Cerebellar nuclear complex (tissue), 1 donor: ENCODE measurements around the gene PDE6B.
"Not testable (repeated sequence)": the region's sequence is repeated elsewhere in the genome, so short reads cannot be mapped to it uniquely, and the experiment has no call there.

Source experiments
- DNase-seq, 2 experiments: peaks; one replicate each; lab custom pipeline; 2025; lab: John Stamatoyannopoulos, UW

PDE6B gene

GRCh38 chr4:624705-625590 lies at the start of gene PDE6B:
Gene PDE6B (plus strand): TSS chr4:625573. CDS start chr4:625627, 54 bp downstream.
- no peak for DNase-seq

DNA sequence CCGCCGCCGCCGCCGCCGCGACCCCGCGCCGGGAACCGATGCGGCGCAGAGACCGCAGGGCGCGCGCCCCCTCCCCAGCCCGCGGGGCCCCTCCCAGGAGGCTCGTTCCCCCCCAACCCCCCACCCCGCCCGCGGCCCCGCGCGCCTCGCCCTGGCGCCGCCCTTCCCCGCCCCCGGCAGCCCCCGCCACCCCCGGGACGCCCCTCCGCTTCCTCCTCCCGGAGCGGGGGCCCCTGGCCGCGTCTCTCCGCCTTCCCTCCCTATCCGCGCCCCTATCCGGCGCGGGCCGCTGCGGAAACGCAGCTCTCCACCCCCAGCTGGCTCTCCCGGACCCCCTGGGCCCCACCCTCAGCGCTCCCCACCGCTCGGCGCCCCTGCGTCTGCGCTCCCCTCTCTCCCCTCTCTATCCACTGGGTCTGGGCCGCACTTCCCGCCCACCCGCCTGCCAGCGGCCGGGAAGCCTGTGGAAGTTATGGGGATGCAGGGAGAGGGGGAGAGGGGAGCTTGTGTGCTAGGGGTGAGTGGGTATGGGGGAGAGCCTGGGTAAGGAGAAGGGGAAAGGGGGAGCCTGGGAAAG lies 49.0 kb upstream of the PDE6B start, which contains the start of gene TMEM271:
TSS of gene TMEM271 (minus strand) at position 51 of the 577 bp plus-strand sequence. CDS start 233 bp downstream, outside the sequence.
- no peak for DNase-seq

DNA sequence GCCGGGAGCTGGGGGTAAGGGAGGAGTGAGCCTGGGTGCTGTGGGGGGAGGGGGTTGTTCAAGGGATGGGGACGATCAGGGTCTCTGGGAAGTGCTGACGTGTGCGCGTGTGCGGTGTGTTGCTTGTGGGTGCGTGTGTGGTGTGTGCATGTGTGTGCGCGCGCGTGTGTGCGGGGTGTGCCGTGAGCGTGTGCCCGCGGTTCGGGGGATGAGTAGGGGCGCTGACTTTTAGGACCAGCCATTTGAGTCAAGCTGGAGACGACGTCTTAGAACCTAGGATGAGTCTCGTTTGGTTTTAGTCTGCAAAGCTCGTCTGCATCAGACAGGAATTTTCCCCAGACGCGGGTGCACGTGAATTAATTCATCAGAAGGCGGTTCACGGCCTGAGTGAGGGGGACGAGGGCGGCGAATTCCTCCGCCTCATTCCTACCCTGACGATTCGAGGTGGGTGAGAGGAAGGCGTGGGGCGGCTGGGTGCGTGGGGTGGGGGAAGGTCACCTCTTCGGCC lies 48.3 kb upstream of the PDE6B start:
- DNase-seq = no peak

DNA sequence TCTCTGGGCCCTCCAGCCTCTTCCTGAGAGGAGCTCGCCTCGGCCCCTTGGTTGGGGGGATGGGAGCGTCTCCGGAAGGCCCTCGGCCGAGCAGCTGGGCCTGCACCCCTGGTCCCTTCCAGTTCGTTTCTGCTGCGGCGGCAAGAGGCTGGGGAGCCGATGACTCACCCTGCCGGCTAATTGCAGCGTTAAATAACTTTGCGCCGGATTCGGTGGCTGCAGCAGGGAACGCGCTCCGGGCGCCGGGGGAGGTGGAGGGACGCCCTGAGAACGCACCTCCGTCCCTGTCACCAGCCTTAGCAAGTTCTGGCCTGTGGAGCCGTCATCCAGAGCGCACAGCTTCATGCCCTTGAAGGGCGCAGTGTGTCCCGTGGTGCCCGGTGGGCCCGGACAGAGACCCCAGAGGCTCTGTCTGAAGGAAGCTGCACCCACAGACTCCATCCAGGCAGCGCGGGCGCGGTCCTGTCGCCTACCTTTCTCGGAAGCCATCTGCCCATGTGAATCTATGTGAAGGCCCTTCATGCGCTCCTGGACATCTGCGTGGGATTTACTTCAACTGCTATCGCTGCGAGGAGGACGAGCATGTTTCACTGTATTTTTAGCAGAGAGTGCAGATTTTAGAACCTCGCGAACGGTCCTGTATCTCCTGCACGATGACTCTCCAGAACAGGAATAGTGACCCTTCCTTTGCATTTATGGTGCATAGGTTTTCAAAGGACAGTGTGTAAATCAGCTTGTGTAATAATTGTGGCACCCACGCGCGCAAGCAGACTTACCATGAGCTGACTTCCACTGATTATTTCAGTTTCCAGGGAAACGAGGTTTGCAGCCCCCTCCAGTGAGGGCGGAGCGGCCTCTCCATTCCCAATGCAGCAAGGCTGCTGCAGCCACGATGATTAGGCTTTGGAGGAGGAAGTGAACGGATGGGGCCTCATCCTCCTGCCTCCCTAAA lies 47.6 kb upstream of the PDE6B start:
- DNase-seq = no peak

DNA sequence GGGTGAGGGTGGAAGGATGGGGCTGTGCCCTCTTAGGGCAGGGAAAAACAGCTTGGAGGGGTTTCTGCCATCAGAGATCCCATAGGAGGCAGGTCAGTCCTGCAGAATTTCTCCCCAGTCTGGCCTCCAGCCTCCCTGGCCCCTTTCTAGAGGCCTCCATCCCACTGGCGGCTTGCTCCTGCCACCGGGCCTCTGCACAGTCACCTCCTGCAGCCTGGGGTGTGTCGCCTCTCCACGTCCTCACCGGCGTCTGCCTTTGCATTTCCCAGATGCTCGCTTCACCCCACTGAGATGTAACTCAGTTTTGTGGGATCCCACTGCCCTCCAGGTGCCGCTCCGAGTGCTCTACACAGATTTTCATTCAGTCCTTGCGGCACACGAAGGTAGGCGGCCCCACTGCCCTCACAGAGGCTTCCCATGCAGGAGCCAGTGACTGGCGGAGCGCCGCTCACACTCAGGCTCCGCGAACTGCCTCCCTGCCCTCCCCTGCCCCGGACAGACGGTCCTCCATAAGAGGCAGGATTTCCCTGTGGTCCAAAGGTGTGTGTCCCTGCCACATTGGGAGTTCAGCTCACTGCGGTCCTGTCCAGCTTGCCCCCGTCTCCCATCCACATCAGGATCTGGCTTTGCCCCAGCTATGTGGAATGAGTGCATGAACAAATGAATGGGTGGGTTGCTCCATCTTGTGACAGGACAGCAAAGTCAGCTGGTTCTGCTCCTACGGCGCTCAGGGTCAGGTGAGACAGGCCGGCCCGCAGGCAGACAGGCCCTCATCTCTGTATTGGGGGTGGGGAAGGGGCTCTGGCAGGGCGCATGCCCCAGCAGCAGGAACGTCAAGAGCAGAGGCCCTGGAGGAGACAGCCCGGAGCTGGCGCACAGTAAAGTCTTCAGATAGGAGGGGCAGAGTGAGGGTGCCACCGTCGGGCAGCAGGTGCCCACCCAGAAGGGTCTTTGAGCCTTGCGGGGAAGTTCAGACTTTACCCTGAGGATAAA lies 46.6 kb upstream of the PDE6B start:
- no peak for DNase-seq

DNA sequence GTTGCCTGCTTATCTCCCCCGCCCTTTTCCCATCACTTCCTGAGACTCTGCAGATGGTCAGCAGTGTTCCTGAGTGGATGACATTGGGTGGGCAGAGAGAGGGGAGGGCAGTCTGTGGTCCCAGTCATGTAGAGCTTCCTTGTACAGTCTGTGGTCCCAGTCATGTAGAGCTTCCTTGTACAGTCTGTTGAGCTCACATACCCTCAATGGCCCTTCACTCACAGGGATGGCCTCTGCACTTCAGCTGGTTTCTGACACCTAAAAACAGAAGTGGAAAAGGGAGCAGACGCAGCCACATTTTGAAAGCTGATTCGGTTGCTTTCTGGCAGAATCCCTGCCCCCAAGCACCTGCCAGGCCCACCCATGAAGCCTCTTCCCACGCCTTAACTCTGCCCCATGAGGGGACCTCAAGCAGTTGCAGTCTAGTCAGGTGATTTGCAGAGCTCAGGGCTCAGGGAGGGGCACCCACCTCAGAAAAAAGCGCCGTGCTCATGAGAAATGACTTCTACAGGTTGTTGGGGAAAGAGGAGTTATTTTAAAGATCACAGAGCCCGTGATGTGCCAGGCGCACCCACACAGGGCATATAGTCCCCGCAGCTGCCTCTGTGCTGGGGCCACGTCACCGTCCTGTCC lies 45.7 kb upstream of the PDE6B start:
- no peak for DNase-seq

- no peak for DNase-seq
Observed at GRCh38 chr4:581181-581580, 44.2 kb upstream of the PDE6B start.

- DNase-seq = no peak
Observed at GRCh38 chr4:581753-582361, 43.5 kb upstream of the PDE6B start.

- no peak for DNase-seq
Observed at GRCh38 chr4:583820-584219, 41.6 kb upstream of the PDE6B start.

- no peak for DNase-seq
Observed at GRCh38 chr4:587671-588350, 37.6 kb upstream of the PDE6B start.

DNA sequence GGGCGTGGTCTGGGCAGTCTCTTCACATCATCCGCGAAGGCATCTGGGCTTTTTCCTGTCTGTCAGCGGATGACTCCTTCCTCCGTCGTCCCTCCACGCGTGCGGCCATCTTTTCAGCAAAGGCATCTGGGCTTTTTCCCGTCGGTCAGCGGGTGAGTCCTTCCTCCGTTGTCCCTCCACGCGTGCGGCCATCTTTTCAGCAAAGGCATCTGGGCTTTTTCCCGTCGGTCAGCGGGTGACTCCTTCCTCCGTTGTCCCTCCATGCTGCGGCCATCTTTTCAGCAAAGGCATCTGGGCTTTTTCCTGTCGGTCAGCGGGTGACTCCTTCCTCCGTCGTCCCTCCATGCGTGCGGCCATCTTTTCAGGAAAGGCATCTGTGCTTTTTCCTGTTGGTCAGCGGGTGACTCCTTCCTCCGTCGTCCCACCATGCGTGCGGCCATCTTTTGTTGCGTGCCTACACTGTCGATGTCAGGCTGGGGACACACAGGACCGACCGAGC lies 37.0 kb upstream of the PDE6B start:
- DNase-seq = no peak

- no peak for DNase-seq
Observed at GRCh38 chr4:589219-589963, 36.0 kb upstream of the PDE6B start.

DNA sequence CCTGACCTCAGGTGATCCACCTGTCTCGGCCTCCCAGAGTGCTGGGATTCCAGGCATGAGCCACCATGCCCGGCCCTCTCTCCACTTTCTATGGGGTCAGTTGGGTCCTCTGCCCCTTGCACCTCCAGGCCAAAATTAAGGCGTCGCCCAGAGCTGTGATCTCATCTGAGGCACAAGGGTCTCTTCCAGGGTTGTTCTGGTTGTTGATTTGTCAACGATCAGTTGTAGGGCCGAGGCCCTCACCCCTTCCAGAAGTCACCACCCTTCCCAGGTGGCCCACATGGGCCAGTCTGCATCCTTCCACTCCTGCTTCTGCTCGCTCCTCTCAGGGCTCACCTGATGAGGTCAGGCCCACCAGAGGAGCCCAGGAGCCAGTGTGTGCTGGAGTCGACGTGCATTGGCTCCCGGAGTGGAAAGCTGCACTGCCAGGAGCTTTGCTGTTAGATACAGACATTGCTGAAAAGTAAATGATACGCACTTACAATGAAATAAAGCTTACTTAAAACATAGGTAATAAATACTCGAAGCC lies 35.0 kb upstream of the PDE6B start:
- DNase-seq = no peak

GRCh38 chr4:592178-592577 lies 33.2 kb upstream of the PDE6B start:
- not testable (repeated sequence) for DNase-seq

DNA sequence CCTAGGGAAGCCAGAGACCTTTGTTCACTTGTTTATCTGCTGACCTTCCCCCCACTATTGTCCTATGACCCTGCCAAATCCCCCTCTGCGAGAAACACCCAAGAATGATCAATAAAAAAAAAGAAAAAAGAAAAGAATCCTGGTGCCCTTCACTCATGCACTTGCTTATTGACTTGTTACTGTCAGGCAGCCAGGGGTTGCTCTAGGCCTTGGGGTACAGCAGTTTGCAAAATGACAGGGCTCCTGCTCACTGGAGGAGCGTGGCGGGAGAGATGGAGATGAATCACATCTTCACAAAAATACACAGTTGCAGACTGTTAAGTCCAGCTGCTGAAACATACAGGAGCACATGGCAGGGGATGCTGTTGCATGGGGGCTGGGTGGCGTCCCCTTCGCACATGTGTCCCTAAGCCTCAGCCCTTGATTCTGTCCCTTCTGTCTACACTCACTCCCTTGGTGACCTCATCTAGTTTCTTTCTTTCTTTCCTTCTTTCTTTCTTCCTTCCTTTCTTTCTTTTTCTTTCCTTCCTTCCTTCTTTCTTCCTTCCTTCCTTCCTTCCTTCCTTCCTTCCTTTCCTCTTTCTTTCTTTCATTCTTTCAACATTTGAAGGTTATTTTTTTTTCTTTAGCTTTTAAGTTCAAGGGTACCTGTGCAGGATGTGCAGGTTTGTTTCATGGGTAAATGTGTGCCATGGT lies 32.4 kb upstream of the PDE6B start:
- no peak for DNase-seq

GRCh38 chr4:598925-599324 lies 26.4 kb upstream of the PDE6B start:
- no peak for DNase-seq

DNA sequence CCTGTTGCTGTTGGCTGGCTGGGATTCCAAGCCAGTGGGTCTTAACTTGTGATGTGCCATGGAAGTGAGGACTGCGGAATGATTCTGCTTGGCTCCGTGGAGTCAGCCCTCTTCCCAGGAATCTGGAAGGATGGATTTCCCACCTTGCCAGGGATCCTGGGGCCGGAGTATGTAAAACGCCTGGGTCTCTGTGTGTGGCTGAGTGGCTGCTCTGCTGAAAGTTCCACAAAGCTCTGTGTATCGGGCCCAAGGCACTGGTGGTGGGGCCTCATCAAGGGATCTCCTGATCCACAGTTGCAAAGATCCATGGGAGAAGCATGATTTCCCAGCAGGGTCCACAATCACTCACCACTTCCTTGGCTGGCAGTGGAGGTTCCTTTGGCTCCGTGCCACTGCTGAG lies 25.2 kb upstream of the PDE6B start:
- no peak for DNase-seq
